Nephron (organoid): ENCODE data around the gene KRTAP4-12.
"Not testable (repeated sequence)": the region's sequence is repeated elsewhere in the genome, so short reads cannot be mapped to it uniquely, and the experiment has no call there.

Source experiments
- H3K27ac Mint-ChIP-seq, 3 experiments: 2 replicates each; pipeline ENCODE4 v1.8.0; 2020; ENCODE audit warnings: mixed read lengths in 3 of 3, mild to moderate bottlenecking in 2 of 3, moderate library complexity in 1 of 3
- H3K27me3 Mint-ChIP-seq: 2 replicates; pipeline ENCODE4 v1.8.0; 2021; ENCODE audit warnings: low read depth, mild to moderate bottlenecking, moderate library complexity, mixed read lengths
- H3K36me3 Mint-ChIP-seq: 2 replicates; pipeline ENCODE4 v1.8.0; 2020; ENCODE audit warnings: low read depth, mixed read lengths
- H3K4me1 Mint-ChIP-seq: 2 replicates; pipeline ENCODE4 v1.8.0; 2020; ENCODE audit warnings: mixed read lengths
- H3K4me3 Mint-ChIP-seq, 3 experiments: 2 replicates each; pipeline ENCODE4 v1.8.0; 2020; ENCODE audit warnings: mild to moderate bottlenecking in 3 of 3, mixed read lengths in 3 of 3, moderate library complexity in 2 of 3
- H3K9me3 Mint-ChIP-seq: 2 replicates; pipeline ENCODE4 v1.8.0; 2020; ENCODE audit warnings: mixed read lengths
- CTCF ChIP-seq, 3 experiments: fragments of 200-600 bp; sonication (generic); IDR thresholded peaks; one replicate each; pipeline ENCODE4 v1.5.0; 2021; ENCODE audit warnings: antibody characterized with exemption in 3 of 3; ENCODE audit not compliant: unreplicated experiment in 3 of 3

Gene KRTAP4-12

GRCh38 chr17:41145261-41145660, 21.3 kb upstream of the KRTAP4-12 start:
- Mint-ChIP-seq H3K4me3 (no peak overlapping the region), H3K27me3 (peaks cover 17% of the 10 kb centered on the region), H3K27ac (no peak overlapping the region), H3K9me3 (peaks cover 32% of the 10 kb centered on the region), H3K4me1 (no peaks in the 10 kb centered on the region), H3K36me3 (no peaks in the 10 kb centered on the region)
- TF ChIP-seq CTCF (IDR thresholded peaks at IDR 0.05; ENCODE audit: unreplicated experiment in 3 of 3) = no peak

GRCh38 chr17:41144846-41145245, 20.9 kb upstream of the KRTAP4-12 start:
- Mint-ChIP-seq H3K27me3 (peaks cover 17% of the 10 kb centered on the region), H3K4me1 (no peaks in the 10 kb centered on the region)

GRCh38 chr17:41141361-41141760, 17.4 kb upstream of the KRTAP4-12 start:
- peaks cover 4% of the 10 kb centered on the region for H3K27me3 Mint-ChIP-seq

More at GRCh38 chr17:41144846-41145245, 20.9 kb upstream of the KRTAP4-12 start:
- TF ChIP-seq CTCF (IDR thresholded peaks at IDR 0.05; ENCODE audit: unreplicated experiment in 3 of 3) = no peak
- peaks cover 32% of the 10 kb centered on the region for H3K9me3 Mint-ChIP-seq
- H3K4me3 Mint-ChIP-seq = no peak overlapping the region
- no peak overlapping the region for H3K27ac Mint-ChIP-seq
- H3K36me3 Mint-ChIP-seq = peaks cover under 1% of the 10 kb centered on the region

GRCh38 chr17:41140360-41141131, 16.6 kb upstream of the KRTAP4-12 start, which contains the start of gene KRTAP4-6:
Gene KRTAP4-6 (minus strand): TSS chr17:41140544. CDS start chr17:41140487, 57 bp downstream.
- Mint-ChIP-seq H3K36me3 (peaks cover 4% of the 10 kb centered on the region), H3K4me1 (no peaks in the 10 kb centered on the region), H3K27ac (no peak within 1 kb of the TSS), H3K4me3 (no peak within 1 kb of the TSS), H3K9me3 (peaks cover 44% of the 10 kb centered on the region), H3K27me3 (peaks cover 7% of the 10 kb centered on the region)
- TF ChIP-seq CTCF (IDR thresholded peaks at IDR 0.05; ENCODE audit: unreplicated experiment in 3 of 3) = no peak

More at GRCh38 chr17:41141361-41141760, 17.4 kb upstream of the KRTAP4-12 start:
- no peak for TF ChIP-seq CTCF (IDR thresholded peaks at IDR 0.05; ENCODE audit: unreplicated experiment in 3 of 3)
- H3K27ac Mint-ChIP-seq = no peak overlapping the region
- no peak overlapping the region for H3K4me3 Mint-ChIP-seq
- peaks cover 44% of the 10 kb centered on the region for H3K9me3 Mint-ChIP-seq
- no peaks in the 10 kb centered on the region for H3K4me1 Mint-ChIP-seq
- H3K36me3 Mint-ChIP-seq = peaks cover 4% of the 10 kb centered on the region

- H3K27ac Mint-ChIP-seq, H3K36me3 Mint-ChIP-seq, H3K4me3 Mint-ChIP-seq, H3K27me3 Mint-ChIP-seq, H3K4me1 Mint-ChIP-seq: not testable (repeated sequence)
- peaks cover 40% of the 10 kb centered on the region for H3K9me3 Mint-ChIP-seq
Observed at GRCh38 chr17:41139865-41140264, 15.9 kb upstream of the KRTAP4-12 start.

GRCh38 chr17:41133880-41134735, 10.1 kb upstream of the KRTAP4-12 start:
- H3K27ac Mint-ChIP-seq = no peak overlapping the region
- no peaks in the 10 kb centered on the region for H3K36me3 Mint-ChIP-seq
- H3K27me3 Mint-ChIP-seq = peaks cover 7% of the 10 kb centered on the region
- H3K9me3 Mint-ChIP-seq = peaks cover 9% of the 10 kb centered on the region
- no peak for TF ChIP-seq CTCF (IDR thresholded peaks at IDR 0.05; ENCODE audit: unreplicated experiment in 3 of 3)
- no peak overlapping the region for H3K4me3 Mint-ChIP-seq
- H3K4me1 Mint-ChIP-seq = no peaks in the 10 kb centered on the region
